GM23248 (cell line): ENCODE measurements around the gene H3-3A.

Experiments
- EZH2 ChIP-seq: fragments of 200-600 bp; sonication (generic); IDR thresholded peaks from 2 replicates; pipeline ENCODE4 v1.6.1; 2018; ENCODE audit warnings: antibody characterized with exemption, mild to moderate bottlenecking; ENCODE audit not compliant: insufficient read depth, poor library complexity, severe bottlenecking
- EZH2phosphoT487 ChIP-seq: fragments of 200-600 bp; sonication (generic); IDR thresholded peaks from 2 replicates; pipeline ENCODE4 v1.6.1; 2018; ENCODE audit warnings: antibody characterized with exemption, moderate library complexity, mild to moderate bottlenecking, low read depth; ENCODE audit not compliant: insufficient read depth

- TF ChIP-seq EZH2phosphoT487 (no peak), EZH2 (no peak)
Measured at GRCh38 chr1:226044514-226045101, 17.9 kb upstream of the H3-3A start.
